ENCODE results near the gene CNDP1. TPM values are rescaled to one million over a fixed set of nuclear protein-coding genes. Genes with fewer than 3 reads are reported as not detected.

The CNDP1 gene
- total RNA-seq, 4 donors from 2014 or later: not detected

DNA sequence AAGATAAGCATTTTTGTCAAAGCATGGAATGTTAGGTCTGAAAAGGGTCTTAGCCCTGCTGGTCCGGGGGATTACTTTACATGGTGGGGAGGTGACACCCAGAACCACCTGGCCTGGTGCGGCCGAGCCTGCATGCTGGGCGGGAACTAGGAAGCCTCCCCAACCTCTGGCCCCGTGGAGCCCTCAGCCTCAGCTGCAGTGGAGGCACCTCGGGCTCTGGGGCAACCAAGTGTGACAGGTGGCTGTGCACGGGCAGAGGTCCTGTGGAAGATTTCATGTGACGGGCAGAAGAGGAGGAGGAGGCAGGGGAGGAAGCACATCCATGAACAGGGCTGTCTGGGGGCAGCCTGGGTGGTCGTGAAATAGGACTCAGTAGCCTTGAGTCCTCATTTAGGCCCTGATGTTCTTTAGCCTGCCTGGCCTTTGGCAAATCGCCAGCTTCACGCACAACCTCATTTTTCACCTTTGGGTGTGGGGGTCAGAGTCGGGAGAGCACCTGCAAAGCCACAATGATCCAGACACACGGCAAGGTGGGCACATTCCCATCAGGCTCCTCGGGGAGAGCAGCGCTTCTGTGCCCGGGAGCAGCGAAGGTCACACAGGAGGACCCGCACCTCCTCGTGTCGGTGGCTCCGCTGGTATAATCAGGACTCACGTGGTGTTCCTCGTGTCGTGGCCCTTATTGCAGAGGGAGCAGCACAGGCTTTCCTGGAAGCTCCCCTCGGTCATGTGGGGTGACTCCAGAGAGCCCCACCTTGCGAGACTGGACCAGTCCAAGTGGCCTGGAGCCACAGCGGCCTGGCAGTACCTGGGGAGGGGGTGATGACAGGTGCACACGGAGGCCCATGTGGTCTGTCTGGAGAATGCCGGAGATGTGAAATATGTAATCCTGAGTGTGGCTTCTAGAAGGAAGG, 24.2 kb upstream of the CNDP1 start:
- Histone ChIP-seq H3K9me3 (no peaks in the 10 kb centered on the region), H3K27ac (no peak overlapping the region), H3K4me1 (peaks cover 0 to 9% (median 0%) of the 10 kb centered on the region in 3 donors), H3K36me3 (peaks cover 47 to 99% (median 72%) of the 10 kb centered on the region in 3 donors), H3K4me3 (no peak overlapping the region), H3K27me3 (no peaks in the 10 kb centered on the region)
- no peak for TF ChIP-seq POLR2A (IDR thresholded peaks at IDR 0.05)
- TF ChIP-seq, protein P1, sequence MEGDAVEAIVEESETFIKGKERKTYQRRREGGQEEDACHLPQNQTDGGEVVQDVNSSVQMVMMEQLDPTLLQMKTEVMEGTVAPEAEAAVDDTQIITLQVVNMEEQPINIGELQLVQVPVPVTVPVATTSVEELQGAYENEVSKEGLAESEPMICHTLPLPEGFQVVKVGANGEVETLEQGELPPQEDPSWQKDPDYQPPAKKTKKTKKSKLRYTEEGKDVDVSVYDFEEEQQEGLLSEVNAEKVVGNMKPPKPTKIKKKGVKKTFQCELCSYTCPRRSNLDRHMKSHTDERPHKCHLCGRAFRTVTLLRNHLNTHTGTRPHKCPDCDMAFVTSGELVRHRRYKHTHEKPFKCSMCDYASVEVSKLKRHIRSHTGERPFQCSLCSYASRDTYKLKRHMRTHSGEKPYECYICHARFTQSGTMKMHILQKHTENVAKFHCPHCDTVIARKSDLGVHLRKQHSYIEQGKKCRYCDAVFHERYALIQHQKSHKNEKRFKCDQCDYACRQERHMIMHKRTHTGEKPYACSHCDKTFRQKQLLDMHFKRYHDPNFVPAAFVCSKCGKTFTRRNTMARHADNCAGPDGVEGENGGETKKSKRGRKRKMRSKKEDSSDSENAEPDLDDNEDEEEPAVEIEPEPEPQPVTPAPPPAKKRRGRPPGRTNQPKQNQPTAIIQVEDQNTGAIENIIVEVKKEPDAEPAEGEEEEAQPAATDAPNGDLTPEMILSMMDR (IDR thresholded peaks at IDR 0.05): no peak
- intact Hi-C loops (cut with DNase I): no loop called here
- DNase-seq: no peak
- WGBS, 2 donors: 73 to 86% methylated on average over 9 to 14 of the region's 29 CpGs

DNA sequence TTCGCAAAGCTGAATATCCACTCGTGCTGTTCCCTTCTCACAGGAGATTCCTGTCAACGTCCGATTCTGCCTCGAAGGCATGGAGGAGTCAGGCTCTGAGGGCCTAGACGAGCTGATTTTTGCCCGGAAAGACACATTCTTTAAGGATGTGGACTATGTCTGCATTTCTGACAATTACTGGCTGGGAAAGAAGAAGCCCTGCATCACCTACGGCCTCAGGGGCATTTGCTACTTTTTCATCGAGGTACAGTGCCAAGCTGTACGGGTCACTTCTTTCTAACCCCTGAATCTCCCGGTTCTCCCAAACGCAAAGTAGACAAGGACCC, 23.6 kb upstream of the CNDP1 start:
- H3K4me3 ChIP-seq: no peak overlapping the region
- TF ChIP-seq POLR2A (IDR thresholded peaks at IDR 0.05): no peak
- TF ChIP-seq, protein P1 (IDR thresholded peaks at IDR 0.05): no peak
- peaks cover 0 to 9% (median 0%) of the 10 kb centered on the region in 3 donors for H3K4me1 ChIP-seq
- WGBS, 2 donors: 83 to 88% methylated on average over 11 to 12 of the region's 12 CpGs
- H3K27me3 ChIP-seq: no peaks in the 10 kb centered on the region
- H3K9me3 ChIP-seq: no peaks in the 10 kb centered on the region
- intact Hi-C loops (cut with DNase I): no loop called here
- H3K36me3 ChIP-seq: peaks cover 52 to 99% (median 69%) of the 10 kb centered on the region in 3 donors
- no peak overlapping the region for H3K27ac ChIP-seq
- DNase-seq: no peak

DNA sequence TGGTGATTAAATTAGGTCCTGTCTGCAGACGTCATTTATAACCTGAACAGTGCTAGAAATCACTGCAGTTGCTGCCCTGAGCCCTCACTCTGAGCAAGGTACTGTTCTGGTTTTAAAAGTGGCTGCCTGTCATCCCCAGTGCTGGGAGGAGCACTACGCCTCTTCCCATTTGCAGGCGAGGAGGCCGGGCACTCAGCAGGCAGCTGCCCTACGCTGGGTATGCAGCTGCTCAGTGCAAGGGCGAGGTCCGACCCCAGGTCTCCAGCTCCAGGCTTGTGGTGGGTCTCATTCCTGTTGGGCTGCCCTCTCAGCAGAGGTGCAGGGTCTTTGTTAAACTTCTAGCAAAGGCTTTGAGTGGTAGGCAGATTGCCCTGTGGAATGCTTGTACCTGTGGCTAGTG, 22.5 kb upstream of the CNDP1 start:
- Histone ChIP-seq H3K4me3 (no peak overlapping the region), H3K9me3 (no peaks in the 10 kb centered on the region), H3K4me1 (peaks cover 0 to 4% (median 0%) of the 10 kb centered on the region in 3 donors), H3K27ac (no peak overlapping the region), H3K27me3 (no peaks in the 10 kb centered on the region), H3K36me3 (peaks cover 60 to 99% (median 65%) of the 10 kb centered on the region in 3 donors)
- intact Hi-C loops (cut with DNase I): no loop called here
- DNase-seq: no peak
- WGBS, 2 donors: 57 to 96% methylated on average over 1 to 5 of the region's 7 CpGs
- TF ChIP-seq, protein P1 (IDR thresholded peaks at IDR 0.05): no peak
- no peak for TF ChIP-seq POLR2A (IDR thresholded peaks at IDR 0.05)

DNA sequence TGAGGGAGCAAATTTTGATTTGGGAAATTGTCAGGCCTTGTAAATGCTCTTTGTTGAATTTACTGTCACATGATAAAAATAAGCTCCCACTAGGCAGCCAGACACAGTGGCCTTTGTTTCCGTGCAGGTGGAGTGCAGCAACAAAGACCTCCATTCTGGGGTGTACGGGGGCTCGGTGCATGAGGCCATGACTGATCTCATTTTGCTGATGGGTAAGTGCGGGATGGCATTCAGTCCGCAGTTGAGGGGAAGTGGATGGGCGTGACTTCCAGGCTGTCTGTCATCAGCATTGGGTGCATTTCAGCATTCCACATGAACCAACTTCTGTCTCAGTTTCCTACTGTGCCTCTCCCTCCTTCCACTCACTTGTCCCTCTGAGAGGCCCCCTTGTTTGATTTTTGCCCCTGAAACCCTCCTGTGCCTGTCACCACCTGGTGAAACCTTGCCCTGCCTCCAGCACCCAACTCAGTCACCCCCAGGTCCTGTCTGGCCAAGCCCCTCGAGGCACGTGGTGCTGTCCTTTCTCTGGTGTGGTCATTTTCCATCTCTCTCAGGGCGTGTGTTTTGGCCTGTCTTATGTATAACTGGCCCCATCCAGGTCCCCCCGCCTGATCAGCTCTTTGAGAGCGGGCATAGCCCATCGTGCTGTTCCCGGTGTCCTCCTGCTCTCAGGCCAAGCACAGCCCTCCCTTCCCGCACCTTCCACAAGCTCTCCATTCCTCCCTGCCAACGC, 21.8 kb upstream of the CNDP1 start:
- DNase-seq: no peak
- Histone ChIP-seq H3K36me3 (peaks cover 63 to 99% (median 64%) of the 10 kb centered on the region in 3 donors), H3K27ac (no peak overlapping the region), H3K9me3 (no peaks in the 10 kb centered on the region), H3K27me3 (no peaks in the 10 kb centered on the region), H3K4me1 (no peaks in the 10 kb centered on the region), H3K4me3 (no peak overlapping the region)
- 87 to 99% methylated on average over 10 to 14 of the region's 15 CpGs for WGBS, 2 donors
- TF ChIP-seq POLR2A (IDR thresholded peaks at IDR 0.05): no peak
- TF ChIP-seq, protein P1 (IDR thresholded peaks at IDR 0.05): no peak
- intact Hi-C loops (cut with DNase I): no loop called here
